Measurements from ENCODE around the gene PVALEF.
"Not testable (repeated sequence)": the region's sequence is repeated elsewhere in the genome, so short reads cannot be mapped to it uniquely, and the experiment has no call there.

The PVALEF gene

DNA sequence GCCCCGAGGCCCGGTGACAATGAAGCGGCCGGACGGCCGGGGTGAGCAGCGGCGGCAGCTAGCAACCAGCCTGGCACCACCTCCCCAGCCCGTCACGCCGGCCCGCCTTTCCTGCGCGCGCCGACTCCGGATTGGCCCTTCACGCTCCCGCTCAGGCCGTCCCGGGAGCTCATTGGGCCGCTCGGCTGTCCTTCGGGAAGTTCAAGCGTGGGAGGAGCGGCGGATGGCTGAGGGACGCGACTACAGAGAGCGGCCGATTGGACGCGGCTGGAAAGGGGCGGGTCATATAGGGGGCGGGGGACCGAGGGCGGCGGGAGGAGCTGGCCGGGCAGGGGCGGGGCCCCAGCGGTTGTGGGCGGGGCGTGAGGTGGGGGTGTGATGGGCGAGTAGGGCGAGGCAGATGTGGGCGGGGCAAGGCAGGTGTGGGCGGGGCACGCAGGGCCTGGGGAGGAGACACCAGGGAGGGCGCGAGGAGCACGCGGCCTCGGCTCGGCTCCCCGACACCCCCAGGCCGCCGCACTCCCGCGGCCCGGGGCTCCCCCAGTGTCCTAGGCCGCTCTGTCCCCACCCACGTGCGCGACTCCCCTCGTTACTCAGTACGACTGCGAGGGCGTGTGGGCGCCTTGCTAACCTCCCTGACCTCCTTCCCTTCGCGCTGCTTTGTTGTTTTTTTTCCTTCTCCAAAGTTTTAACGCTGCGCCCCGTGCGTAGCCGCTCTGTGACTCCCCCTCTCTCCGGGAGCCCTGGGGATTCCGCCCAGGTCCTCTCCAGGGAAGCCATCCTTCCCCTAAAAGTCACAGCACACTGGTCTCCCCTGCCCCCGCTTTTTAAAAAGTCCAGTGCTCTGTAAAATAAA is 57.8 kb downstream of the PVALEF start, which contains the start of gene CEP131:
Gene CEP131 (minus strand): TSS at position 60 of the 856 bp plus-strand sequence. CDS start 2,909 bp downstream, outside the sequence.
- DNase-seq = peak; percentile 99

DNA sequence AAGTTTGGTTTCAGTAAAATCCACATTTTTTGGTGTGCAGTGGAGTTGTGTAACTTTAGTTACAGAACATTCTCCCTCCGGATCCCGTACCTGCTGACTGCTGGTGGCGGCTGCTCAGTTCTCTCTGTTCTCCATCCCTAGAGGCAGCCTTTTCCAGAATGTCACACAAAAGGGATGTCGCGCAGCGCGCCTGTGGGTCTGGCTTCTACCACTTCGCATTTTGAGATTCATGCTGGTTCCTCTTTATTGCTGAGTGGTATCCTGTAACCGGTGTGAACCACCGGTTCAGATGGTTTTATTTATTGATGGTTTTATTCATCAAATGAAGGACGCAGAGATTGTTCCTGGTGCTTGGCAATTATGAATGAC is 58.4 kb downstream of the PVALEF start:
- DNase-seq = no peak

DNA sequence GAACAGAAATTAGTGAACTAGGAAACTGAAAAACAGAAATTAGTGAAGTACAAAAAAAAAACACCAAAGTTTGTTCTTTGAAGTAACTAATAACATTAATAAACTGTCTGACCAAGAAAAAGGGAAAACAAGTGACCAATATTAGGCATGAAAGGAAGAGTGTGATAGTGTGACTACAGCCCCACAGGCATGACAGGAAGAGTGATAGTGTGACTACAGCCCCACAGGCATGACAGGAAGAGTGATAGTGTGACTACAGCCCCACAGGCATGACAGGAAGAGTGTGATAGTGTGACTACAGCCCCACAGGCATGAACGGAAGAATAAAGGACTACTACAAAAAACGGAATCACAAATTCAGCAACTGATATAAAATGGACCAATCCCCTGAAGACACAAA is 62.3 kb downstream of the PVALEF start:
- DNase-seq = not testable (repeated sequence)

DNA sequence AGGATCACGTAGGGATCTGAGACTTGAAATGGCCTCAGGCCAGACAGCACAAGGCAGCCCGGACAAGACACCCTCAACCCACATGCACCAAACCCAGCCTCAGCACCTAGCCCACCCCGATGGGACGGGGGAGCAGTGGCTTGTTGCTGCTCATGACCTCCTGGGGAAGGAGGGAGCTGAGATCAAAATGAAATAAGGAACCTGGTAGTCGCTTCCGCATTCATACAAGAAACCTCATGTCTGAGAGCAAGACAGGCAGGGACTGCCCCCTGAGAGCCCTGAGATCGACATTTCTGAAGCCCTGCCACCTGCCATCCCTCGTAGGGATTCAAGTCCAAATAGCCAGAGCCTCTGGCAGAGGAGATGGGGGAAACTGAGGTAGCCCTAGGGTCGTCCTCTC is 63.1 kb downstream of the PVALEF start:
- no peak for DNase-seq

DNA sequence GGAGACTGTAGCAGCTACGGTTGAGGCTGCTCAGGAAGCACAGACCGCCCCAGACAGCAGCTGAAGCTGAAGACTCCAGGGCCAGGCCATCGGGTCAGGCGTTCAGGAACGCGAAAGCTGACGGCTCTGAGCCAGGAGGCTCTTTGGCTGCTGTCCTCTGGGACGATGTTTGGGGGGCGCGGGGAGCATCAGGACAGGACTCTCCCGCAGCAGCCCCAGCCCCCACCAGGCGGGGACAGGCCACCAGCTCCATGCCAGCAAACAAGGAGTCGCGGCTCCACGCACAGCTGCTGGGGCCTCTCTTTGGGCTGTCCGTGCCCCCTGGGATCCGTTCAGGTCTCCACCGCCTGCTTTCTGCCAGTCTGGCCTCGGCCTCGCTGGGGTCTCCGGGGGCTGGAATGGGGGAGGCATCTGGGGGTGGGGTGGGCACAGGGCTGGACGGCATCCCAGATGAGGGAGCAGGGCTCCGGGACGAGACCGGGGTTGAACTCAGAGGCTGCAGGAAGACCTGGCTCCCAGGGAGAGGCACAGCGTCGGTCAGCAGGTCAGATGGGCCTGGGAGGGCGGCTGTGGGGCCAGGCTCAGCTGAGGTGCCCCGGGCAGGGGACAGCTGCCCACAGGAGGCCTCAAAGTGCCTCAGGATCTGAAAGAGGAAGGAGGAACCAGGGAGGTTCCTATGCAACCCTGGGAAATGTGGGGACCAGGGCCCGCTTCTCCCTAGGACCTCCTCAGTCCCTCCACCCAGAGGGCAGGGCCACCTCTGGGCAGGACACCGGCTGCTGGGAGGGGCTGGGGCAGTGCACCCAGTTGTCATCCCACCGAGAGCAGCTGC is 63.7 kb downstream of the PVALEF start:
- no peak for DNase-seq

DNA sequence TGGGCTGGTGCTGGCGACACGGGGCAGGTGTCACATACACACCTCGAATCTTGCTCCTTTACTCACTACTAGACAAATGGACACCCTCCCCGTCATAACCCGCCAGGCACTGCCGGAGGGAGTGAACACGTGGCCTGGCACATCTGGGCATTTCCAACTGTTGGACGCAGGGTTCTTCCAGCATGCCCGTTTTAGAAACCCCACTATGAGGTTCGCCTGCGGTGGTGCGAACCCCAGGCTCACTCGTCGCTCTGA is 64.3 kb downstream of the PVALEF start:
- DNase-seq = no peak

DNA sequence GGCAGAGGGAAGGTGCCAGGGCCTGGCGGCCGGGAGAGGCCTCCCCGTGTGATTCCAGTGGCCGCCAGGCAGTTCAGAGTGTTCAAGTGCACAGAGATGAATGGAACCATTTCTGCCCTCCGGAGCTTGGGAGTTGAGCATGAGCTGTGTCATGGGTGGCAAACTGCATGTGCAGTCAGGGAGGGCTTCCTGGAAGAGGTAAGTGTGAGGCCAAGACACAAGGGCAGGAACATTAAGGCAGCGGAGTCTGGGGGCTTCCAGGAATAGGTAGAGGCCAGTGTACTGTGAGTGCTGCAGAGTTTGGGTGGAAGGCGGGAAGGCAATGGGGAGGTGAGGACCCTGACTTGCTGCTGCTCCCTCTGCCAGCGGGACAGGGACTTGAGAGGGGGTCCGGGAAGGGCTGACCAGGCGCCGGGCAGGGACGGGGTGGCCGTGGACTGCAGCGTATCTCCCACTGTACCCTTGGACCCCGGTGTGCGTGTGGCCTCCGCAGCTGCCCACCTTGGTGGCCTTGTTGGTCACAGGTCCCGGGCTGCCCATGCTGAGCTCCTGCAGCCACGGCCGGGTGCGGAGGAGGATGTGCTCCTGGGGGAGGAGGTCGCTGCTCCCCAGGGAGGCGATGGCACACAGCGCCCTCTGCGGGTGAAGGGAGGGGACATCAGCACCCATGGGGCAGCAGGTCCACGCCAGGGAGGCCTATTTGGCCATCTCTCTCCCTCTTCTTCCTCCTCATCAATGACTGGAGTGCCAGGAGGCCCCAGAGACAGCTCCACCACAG is 64.9 kb downstream of the PVALEF start:
- DNase-seq = no peak

DNA sequence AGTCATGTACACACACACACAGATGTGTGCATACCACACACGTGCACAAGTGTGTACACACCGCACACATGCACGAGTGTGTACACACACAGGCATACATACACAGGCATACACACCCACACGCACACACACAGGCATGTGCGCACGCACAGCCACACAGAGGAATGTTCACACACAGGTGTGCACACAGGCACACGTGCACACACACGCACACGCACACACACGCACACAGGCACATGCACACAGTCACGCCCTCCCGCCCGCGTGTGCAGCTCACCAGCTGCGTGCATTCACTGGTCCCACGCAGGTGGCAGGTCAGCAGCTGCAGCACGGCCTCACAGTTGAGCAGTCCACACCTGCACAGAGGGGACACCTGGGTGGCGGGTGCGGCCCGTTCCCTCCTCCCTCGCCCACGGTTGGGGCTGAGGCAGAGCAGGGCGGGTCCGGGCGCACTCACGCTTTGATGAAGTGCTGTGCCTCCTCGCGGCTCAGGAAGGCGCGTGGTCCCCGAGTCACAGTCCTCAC is 65.9 kb downstream of the PVALEF start:
- no peak for DNase-seq

DNA sequence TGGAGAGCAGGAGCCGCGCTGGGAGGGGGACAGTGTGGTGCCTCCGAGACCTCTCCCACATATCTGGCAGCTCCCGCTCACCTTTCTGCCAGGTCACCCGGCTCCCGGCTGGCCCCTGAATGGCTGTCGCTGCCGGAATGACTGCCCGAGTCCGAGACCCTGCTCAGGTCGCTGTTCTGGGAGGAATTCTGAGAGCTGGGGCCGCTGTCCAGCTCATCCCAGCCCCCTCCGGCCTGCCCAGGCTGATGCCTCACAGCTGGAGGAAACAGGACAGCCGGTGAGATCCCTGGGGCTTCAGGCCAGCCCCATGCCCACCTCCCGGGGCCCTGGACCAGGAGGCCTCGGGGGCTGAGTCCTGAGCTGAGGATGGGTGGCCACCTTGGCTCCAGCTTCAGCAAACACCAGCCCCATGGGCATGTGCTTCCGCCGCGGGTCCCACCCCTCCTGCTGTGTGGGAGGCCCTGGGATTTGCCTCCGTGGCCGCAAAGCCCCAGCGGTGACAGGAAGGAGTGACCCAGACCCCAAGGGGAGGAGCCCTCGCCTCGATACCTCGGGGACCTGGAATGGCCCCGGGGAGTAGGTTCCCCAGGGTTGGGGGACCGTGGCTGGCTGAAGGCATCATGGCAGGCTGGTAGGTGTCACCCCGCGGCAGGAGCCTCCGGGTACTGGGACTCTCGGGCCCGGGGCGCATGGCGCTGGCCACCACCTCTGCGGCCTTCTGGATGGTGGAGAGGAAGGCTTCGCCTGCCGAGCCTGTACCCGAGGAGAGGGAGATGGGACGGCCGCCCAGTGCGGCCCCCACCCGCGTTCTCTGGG is 66.7 kb downstream of the PVALEF start:
- no peak for DNase-seq
